IPS-20b (cell line): ENCODE results near the gene NLRP5.

Experiments
- H3K27ac ChIP-seq: one replicate; pipeline ENCODE4 v1.5.1; 2013; ENCODE audit warnings: low read length
- H3K27me3 ChIP-seq: 2 replicates; pipeline ENCODE4 v1.6.1; 2013; ENCODE audit warnings: mild to moderate bottlenecking, low read length, inconsistent platforms; ENCODE audit not compliant: insufficient read depth
- H3K36me3 ChIP-seq: 2 replicates; pipeline ENCODE4 v1.6.1; 2013; ENCODE audit warnings: low read depth, mild to moderate bottlenecking, inconsistent platforms, low read length, moderate library complexity; ENCODE audit not compliant: insufficient read depth
- H3K4me1 ChIP-seq: 2 replicates; pipeline ENCODE4 v1.6.1; 2013; ENCODE audit warnings: mild to moderate bottlenecking, control low read depth, inconsistent platforms, low read length, moderate library complexity; ENCODE audit not compliant: insufficient read depth
- H3K4me3 ChIP-seq: 2 replicates; pipeline ENCODE4 v1.5.1; 2013; ENCODE audit warnings: mild to moderate bottlenecking, low read length, inconsistent platforms
- H3K9ac ChIP-seq: 2 replicates; pipeline ENCODE4 v1.6.1; 2013; ENCODE audit warnings: low read depth, mild to moderate bottlenecking, inconsistent platforms, low read length, moderate library complexity
- H3K9me3 ChIP-seq: 2 replicates; pipeline ENCODE4 v1.6.1; 2013; ENCODE audit warnings: mild to moderate bottlenecking, low read depth, low read length, inconsistent platforms; ENCODE audit not compliant: insufficient read depth

The NLRP5 gene

GRCh38 chr19:56079609-56080008, 93.0 kb downstream of the NLRP5 start:
- no peaks in the 10 kb centered on the region for H3K36me3 ChIP-seq
- no peak overlapping the region for H3K4me3 ChIP-seq

GRCh38 chr19:56080669-56081401, 94.3 kb downstream of the NLRP5 start:
- H3K4me3 ChIP-seq, result peak overlapping the region; percentile 76
- no peaks in the 10 kb centered on the region; the same call in 1 of the 2 replicates for H3K36me3 ChIP-seq
- peaks cover 15% of the 10 kb centered on the region for H3K27me3 ChIP-seq
- peak overlapping the region; percentile 54; the same call in 1 of the 2 replicates for H3K9ac ChIP-seq
- H3K27ac ChIP-seq, result no peak overlapping the region
- peaks cover 8% of the 10 kb centered on the region for H3K4me1 ChIP-seq
- no peaks in the 10 kb centered on the region for H3K9me3 ChIP-seq

More at GRCh38 chr19:56079609-56080008, 93.0 kb downstream of the NLRP5 start:
- no peaks in the 10 kb centered on the region for H3K9me3 ChIP-seq
- no peak overlapping the region for H3K27ac ChIP-seq
- no peaks in the 10 kb centered on the region; the same call in 1 of the 2 replicates for H3K4me1 ChIP-seq
- H3K27me3 ChIP-seq, result peaks cover 15% of the 10 kb centered on the region
- H3K9ac ChIP-seq, result no peak overlapping the region

- Histone ChIP-seq H3K27ac (no peak overlapping the region), H3K9me3 (no peaks in the 10 kb centered on the region), H3K4me3 (no peak overlapping the region), H3K36me3 (no peaks in the 10 kb centered on the region; the same call in 1 of the 2 replicates), H3K27me3 (peaks cover 12% of the 10 kb centered on the region), H3K4me1 (peaks cover 11% of the 10 kb centered on the region), H3K9ac (no peak overlapping the region)
These were observed 97.1 kb downstream of the NLRP5 start for GRCh38 chr19:56083668-56084067.

- no peak overlapping the region for H3K27ac ChIP-seq
- no peaks in the 10 kb centered on the region for H3K9me3 ChIP-seq
- peaks cover 11% of the 10 kb centered on the region for H3K36me3 ChIP-seq
- peaks cover 11% of the 10 kb centered on the region for H3K4me1 ChIP-seq
- H3K9ac ChIP-seq, result no peak overlapping the region
- peaks cover 12% of the 10 kb centered on the region; the same call in 1 of the 2 replicates for H3K27me3 ChIP-seq
- H3K4me3 ChIP-seq, result no peak overlapping the region
These were observed 98.4 kb downstream of the NLRP5 start for GRCh38 chr19:56084835-56085536.

- peaks cover 15% of the 10 kb centered on the region for H3K36me3 ChIP-seq
- H3K27ac ChIP-seq, result no peak overlapping the region
- H3K27me3 ChIP-seq, result peaks cover 12% of the 10 kb centered on the region; the same call in 1 of the 2 replicates
These were observed 99.1 kb downstream of the NLRP5 start for GRCh38 chr19:56085571-56086275.

DNA sequence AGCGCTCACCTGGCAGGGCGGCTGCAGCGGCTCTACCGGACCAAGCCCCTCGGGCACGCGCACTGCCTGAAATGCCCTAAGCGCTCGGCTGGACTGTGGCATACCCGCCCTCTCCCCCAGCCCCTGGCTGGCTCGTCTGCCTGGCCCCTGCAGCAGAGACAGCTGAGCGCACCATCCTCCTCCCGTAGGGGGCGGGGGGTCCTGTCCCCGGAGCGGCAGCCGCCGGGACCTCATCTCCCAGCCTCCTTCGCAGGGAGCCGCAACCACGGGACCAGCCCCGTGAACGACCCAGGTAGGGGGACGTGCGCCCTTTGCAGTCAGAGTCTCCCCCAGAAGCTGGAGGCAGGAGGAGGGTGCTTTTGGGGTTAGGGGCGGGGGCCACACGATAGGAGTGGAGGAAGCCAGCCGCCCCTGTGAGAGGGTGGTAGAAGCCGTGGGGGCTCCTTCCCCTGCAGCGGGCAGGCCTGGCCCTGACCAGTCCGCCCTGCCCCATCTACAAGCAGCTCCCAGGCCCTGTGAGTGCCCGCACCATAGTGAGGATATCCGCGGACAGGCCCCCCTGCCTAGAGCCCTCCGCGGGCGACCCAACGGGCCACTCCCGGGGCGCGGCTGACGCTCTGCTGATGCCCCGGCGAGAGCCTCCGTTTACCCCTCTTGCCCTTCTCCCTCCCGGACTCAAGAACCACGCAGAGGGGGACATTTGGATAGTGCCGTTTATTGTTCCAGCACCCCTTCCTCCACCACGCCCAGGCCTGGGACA, 100.3 kb downstream of the NLRP5 start:
- Histone ChIP-seq H3K36me3 (peaks cover 15% of the 10 kb centered on the region), H3K9ac (no peak overlapping the region), H3K27ac (no peak overlapping the region), H3K9me3 (no peaks in the 10 kb centered on the region), H3K27me3 (peaks cover 4% of the 10 kb centered on the region; the same call in 1 of the 2 replicates), H3K4me3 (no peak overlapping the region), H3K4me1 (peaks cover 11% of the 10 kb centered on the region)

More at GRCh38 chr19:56085571-56086275, 99.1 kb downstream of the NLRP5 start:
- Histone ChIP-seq H3K4me1 (peaks cover 11% of the 10 kb centered on the region), H3K9ac (no peak overlapping the region), H3K9me3 (no peaks in the 10 kb centered on the region), H3K4me3 (no peak overlapping the region)

DNA sequence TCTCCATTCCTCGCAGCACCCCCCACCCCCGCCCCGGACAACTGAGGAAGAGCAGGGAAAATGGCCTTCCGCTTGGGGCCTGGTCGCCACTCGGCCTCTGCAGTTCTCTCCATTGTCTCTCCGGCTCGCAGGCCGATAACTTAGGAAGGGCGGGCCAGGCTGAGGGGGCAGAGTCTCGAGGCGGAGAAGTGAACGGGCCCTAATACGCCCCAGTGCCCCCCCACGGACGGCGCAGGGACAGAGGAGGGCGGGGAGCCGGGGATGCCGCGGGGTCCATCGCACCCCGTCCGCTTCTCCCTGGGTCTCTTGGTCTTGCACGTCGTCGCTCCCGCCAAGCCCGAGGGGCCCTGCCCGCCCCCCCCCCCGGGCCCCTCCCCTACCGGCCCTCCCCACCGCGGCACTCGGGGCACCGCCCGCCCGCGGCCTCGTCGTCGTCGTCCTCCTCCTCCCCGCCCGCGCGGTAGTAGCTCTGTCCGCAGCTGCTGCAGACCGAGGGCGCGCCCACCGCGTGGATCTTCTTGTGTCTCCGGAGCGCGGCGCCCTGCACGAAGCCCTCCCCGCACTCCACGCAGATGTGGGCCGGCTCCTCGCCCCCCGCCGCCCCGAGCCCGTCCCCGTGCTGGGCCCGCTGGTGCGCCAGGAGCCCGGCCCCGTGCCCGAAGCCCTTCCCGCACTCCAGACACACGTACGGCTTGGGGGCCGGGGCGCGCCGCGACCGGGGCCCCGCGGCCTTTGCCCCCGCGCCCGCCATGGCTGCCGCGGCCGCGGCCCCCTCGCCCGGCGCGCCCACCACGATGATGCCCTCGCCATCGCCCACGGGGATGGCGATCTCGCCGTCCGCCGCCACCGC, 101.3 kb downstream of the NLRP5 start:
- Histone ChIP-seq H3K9me3 (no peaks in the 10 kb centered on the region), H3K4me3 (no peak overlapping the region), H3K36me3 (peaks cover 18% of the 10 kb centered on the region), H3K27ac (no peak overlapping the region), H3K9ac (no peak overlapping the region), H3K27me3 (no peaks in the 10 kb centered on the region), H3K4me1 (peaks cover 11% of the 10 kb centered on the region)

DNA sequence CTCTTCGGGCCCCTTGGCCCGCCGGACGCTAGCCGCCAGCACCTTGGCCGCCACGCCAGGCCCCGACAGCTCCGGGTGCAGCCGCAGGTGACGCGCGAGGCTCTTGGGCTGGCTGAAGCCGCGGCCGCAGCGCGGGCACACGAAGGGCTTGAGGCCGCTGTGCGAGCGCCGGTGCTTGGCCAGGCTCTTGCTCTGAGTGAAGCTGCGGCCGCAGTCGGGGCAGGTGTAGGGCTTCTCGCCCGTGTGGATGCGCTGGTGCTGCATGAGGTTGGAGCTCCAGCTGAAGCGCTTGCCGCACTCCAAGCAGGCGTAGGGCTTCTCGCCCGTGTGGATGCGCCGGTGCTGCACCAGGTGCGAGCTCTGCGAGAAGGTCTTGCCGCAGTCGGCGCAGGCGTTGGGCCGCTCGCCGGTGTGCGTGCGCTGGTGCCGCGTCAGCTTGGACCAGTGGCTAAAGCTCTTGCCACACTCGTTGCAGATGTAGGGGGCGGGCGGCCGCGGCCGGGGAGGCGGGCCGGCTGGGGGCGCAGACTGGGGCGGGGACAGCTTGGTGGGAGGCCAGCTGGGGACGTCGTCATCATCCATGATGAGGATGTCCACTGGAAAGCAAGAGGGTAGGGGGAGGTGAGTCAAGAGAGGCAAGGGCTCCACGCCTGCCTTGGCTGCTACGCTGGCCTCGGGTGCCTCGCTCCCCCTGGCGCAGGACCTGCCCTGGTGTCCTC, 102.1 kb downstream of the NLRP5 start:
- Histone ChIP-seq H3K9ac (no peak overlapping the region), H3K4me3 (no peak overlapping the region), H3K4me1 (peaks cover 11% of the 10 kb centered on the region), H3K27me3 (no peaks in the 10 kb centered on the region), H3K36me3 (peaks cover 26% of the 10 kb centered on the region), H3K27ac (no peak overlapping the region), H3K9me3 (peaks cover 6% of the 10 kb centered on the region)

DNA sequence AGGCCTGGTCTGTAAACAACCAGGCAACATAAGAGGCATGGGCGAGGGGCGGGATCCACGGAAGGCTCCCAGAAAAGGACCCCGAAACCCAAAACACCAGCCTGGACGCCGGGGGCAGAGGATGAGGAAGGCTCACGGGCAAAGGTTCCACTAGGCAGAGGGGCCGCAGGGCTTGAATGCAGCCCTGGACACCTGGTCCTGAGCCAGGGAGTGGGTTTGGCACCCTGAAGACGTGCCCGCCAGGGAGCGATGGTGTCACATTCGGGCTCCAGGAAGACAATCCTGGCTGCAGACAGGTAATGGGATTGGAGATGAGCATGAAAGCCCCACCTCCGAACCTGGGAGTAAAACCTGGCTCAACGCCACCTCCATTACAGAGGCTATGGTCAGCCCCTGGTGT, 102.8 kb downstream of the NLRP5 start:
- Histone ChIP-seq H3K4me1 (peaks cover 11% of the 10 kb centered on the region), H3K27me3 (no peaks in the 10 kb centered on the region), H3K9ac (no peak overlapping the region; the same call in 1 of the 2 replicates), H3K27ac (no peak overlapping the region), H3K4me3 (no peak overlapping the region), H3K9me3 (peaks cover 7% of the 10 kb centered on the region), H3K36me3 (peaks cover 26% of the 10 kb centered on the region)

GRCh38 chr19:56091066-56091490, 104.5 kb downstream of the NLRP5 start:
- Histone ChIP-seq H3K36me3 (peaks cover 31% of the 10 kb centered on the region), H3K27ac (no peak overlapping the region), H3K9ac (no peak overlapping the region), H3K9me3 (peaks cover 7% of the 10 kb centered on the region), H3K4me3 (no peak overlapping the region), H3K27me3 (no peaks in the 10 kb centered on the region), H3K4me1 (0 out of 2 replicates have a peak, but pooled peaks cover under 1% of the 10 kb centered on the region)
